Activated CD4-positive, alpha-beta memory T cell treated with anti-CD3 and anti-CD28 coated beads for 36 hours (primary cell): Measurements from ENCODE around the gene TRAPPC8. TPM values are rescaled to one million over a fixed set of nuclear protein-coding genes. Genes with fewer than 3 reads are reported as not detected.
"Not testable (repeated sequence)": the region's sequence is repeated elsewhere in the genome, so short reads cannot be mapped to it uniquely, and the experiment has no call there.

Experiments
- CTCF ChIA-PET: fragments of 350-600 bp; sonication (Branson Sonifier 250); formaldehyde crosslinking; loops from one replicate; lab custom pipeline; 2021; ENCODE audit warnings: antibody characterized with exemption, inconsistent platforms; lab: Charles Lee
- POLR2A ChIA-PET: fragments of 350-600 bp; sonication (Branson Sonifier 250); formaldehyde crosslinking; loops from one replicate; lab custom pipeline; 2021; ENCODE audit warnings: antibody characterized with exemption; lab: Charles Lee
- DNase-seq: peaks from one replicate; pipeline ENCODE4 v3.0.0-alpha.2; 2020
- H3K27ac Mint-ChIP-seq: one replicate; pipeline ENCODE4 v1.8.0; 2021; ENCODE audit warnings: mixed read lengths
- H3K27me3 Mint-ChIP-seq: one replicate; pipeline ENCODE4 v1.8.0; 2021; ENCODE audit warnings: mixed read lengths
- H3K36me3 Mint-ChIP-seq: one replicate; pipeline ENCODE4 v1.8.0; 2021; ENCODE audit warnings: mixed read lengths
- H3K4me1 Mint-ChIP-seq: one replicate; pipeline ENCODE4 v1.8.0; 2021; ENCODE audit warnings: low read depth, mixed read lengths
- H3K4me3 Mint-ChIP-seq: one replicate; pipeline ENCODE4 v1.8.0; 2021; ENCODE audit warnings: mild to moderate bottlenecking, mixed read lengths
- H3K9me3 Mint-ChIP-seq: one replicate; pipeline ENCODE4 v1.8.0; 2021; ENCODE audit warnings: mixed read lengths
- intact Hi-C: fragments of 100-400 bp; cut with micrococcal nuclease; formaldehyde crosslinking; loops from one replicate; pipeline ENCODE4 v1.15.1; 2023
- total RNA-seq, 2 experiments: library from RNA; stranded (reverse); gene quantifications; one replicate each; pipeline ENCODE4 v1.2.3, GENCODE V29; 2021

TRAPPC8 gene
- total RNA-seq, 2 experiments from 2014 or later: 30.4 to 34.2 TPM

- DNase-seq, POLR2A ChIA-PET, H3K4me1 Mint-ChIP-seq, H3K9me3 Mint-ChIP-seq, intact Hi-C loops, H3K36me3 Mint-ChIP-seq, H3K27me3 Mint-ChIP-seq, H3K4me3 Mint-ChIP-seq, H3K27ac Mint-ChIP-seq, CTCF ChIA-PET: not testable (repeated sequence)
These were observed 132.4 kb downstream of the TRAPPC8 start for GRCh38 chr18:31810336-31811130.

DNA sequence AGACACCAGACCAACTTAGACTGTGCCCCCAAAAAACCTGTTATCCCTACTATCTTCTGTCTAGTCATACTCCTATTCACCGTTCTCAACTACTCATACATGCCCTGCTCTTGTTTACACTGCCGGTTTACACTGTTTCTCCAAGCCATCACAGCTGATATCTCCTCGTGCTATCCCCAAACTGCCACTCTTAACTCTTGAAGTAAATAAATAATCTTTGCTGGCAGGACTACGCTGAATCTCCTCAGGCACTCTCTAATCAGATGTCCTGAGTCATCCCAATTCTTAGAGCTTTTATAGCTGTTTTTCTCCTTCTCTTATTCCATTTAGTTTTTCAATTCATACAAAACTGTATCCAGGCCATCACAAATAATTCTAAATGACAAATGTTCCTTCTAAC lies 133.9 kb downstream of the TRAPPC8 start:
- H3K9me3 Mint-ChIP-seq, CTCF ChIA-PET, H3K36me3 Mint-ChIP-seq, H3K27ac Mint-ChIP-seq, intact Hi-C loops, DNase-seq, POLR2A ChIA-PET, H3K4me3 Mint-ChIP-seq, H3K27me3 Mint-ChIP-seq, H3K4me1 Mint-ChIP-seq: not testable (repeated sequence)

DNA sequence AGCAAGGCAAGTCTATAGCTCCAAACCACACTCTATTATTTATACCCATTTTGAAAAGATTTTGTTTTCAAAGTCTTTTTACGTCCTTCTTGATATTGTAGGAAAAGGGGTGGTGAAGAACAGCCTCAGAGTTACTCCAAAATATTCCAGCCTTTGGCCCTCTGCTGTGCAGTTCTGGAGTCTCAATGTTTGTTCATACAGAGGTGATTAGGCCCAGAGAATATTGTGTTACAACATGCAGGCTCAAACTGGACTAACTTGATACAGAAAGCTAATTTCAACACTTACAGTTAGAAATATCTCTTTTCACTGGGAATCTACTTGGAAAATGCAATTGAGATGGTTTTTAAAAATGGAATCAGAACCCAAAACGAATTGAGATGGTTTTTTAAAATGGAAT lies 141.8 kb downstream of the TRAPPC8 start:
- no peak for DNase-seq
- H3K27me3 Mint-ChIP-seq: peaks cover 1% of the 10 kb centered on the region
- H3K9me3 Mint-ChIP-seq: no peaks in the 10 kb centered on the region
- H3K4me3 Mint-ChIP-seq: no peak overlapping the region
- H3K27ac Mint-ChIP-seq: no peak overlapping the region
- H3K36me3 Mint-ChIP-seq: no peaks in the 10 kb centered on the region
- CTCF ChIA-PET: interaction anchor here (1.3 kb wide), 1 partner anchor 19 kb away, joined by 6 read pairs; no protein-coding TSS in a partner anchor
- H3K4me1 Mint-ChIP-seq: no peaks in the 10 kb centered on the region
- POLR2A ChIA-PET: no interaction called here
- intact Hi-C loops: no loop called here

DNA sequence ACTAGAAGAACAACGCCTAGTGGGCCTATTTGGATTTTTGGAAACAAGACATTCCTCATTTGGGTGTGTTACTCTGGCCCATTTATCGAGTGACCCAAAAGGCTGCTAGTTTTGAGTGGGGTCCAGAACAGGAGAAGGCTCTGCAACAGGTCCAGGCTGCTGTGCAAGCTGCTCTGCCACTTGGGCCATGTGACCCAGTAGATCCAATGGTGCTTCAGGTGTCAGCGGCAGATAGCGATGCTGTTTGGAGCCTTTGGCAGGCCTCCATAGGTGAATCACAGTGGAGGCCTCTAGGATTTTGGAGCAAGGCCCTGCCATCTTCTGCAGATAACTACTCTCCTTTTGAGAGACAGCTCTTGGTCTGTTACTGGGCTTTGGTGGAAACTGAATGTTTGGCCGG lies 143.7 kb downstream of the TRAPPC8 start:
- H3K27ac Mint-ChIP-seq, H3K36me3 Mint-ChIP-seq, H3K27me3 Mint-ChIP-seq, POLR2A ChIA-PET, H3K9me3 Mint-ChIP-seq, H3K4me3 Mint-ChIP-seq, H3K4me1 Mint-ChIP-seq, intact Hi-C loops, DNase-seq: not testable (repeated sequence)
- CTCF ChIA-PET: interaction anchor here (0.5 kb wide), 1 partner anchor 50 kb away, joined by 3 read pairs; no protein-coding TSS in a partner anchor

- Mint-ChIP-seq H3K9me3 (no peaks in the 10 kb centered on the region), H3K27ac (no peak overlapping the region), H3K4me1 (no peaks in the 10 kb centered on the region), H3K36me3 (no peaks in the 10 kb centered on the region), H3K4me3 (no peak overlapping the region), H3K27me3 (peaks cover 1% of the 10 kb centered on the region)
- ChIA-PET POLR2A (no interaction called here), CTCF (no interaction called here)
- intact Hi-C loops: no loop called here
- DNase-seq: no peak
These were observed 144.5 kb downstream of the TRAPPC8 start for GRCh38 chr18:31798399-31798798.

- Mint-ChIP-seq H3K9me3 (no peaks in the 10 kb centered on the region), H3K27me3 (peaks cover 1% of the 10 kb centered on the region), H3K36me3 (no peaks in the 10 kb centered on the region), H3K4me3 (no peak overlapping the region), H3K27ac (no peak overlapping the region), H3K4me1 (no peaks in the 10 kb centered on the region)
- CTCF ChIA-PET: no interaction called here
- POLR2A ChIA-PET: no interaction called here
- DNase-seq: no peak
- intact Hi-C loops: no loop called here
These were observed 147.2 kb downstream of the TRAPPC8 start for GRCh38 chr18:31795747-31796146.

GRCh38 chr18:31793531-31793930 lies 149.4 kb downstream of the TRAPPC8 start:
- DNase-seq: no peak
- no peaks in the 10 kb centered on the region for H3K4me1 Mint-ChIP-seq
- H3K27me3 Mint-ChIP-seq: peaks cover 1% of the 10 kb centered on the region
- H3K27ac Mint-ChIP-seq: no peak overlapping the region
- H3K4me3 Mint-ChIP-seq: no peak overlapping the region
- CTCF ChIA-PET: interaction anchor here (0.6 kb wide), 1 partner anchor 365 kb away, joined by 3 read pairs; no protein-coding TSS in a partner anchor
- H3K9me3 Mint-ChIP-seq: no peaks in the 10 kb centered on the region
- intact Hi-C loops: no loop called here
- H3K36me3 Mint-ChIP-seq: no peaks in the 10 kb centered on the region
- POLR2A ChIA-PET: no interaction called here

DNA sequence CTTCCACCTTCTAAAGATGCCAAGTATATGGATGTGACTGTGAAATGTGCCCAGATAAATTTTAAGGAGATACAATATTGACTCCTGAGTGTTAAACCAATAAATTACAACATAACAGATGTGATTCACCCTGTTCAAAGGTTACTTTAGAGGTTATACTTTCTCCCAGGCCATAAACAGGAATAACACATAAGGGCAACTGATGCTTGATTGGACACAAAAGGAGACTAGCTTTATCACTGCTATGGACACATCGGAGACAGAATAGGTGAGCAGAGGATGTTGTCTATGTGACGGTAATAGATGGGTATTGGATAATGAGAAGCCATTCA lies 150.4 kb downstream of the TRAPPC8 start:
- H3K4me3 Mint-ChIP-seq: no peak overlapping the region
- H3K27ac Mint-ChIP-seq: no peak overlapping the region
- ChIA-PET CTCF (no interaction called here), POLR2A (no interaction called here)
- no peaks in the 10 kb centered on the region for H3K36me3 Mint-ChIP-seq
- intact Hi-C loops: no loop called here
- H3K9me3 Mint-ChIP-seq: no peaks in the 10 kb centered on the region
- peaks cover 1% of the 10 kb centered on the region for H3K27me3 Mint-ChIP-seq
- DNase-seq: no peak
- H3K4me1 Mint-ChIP-seq: no peaks in the 10 kb centered on the region

GRCh38 chr18:31791817-31792579 lies 150.9 kb downstream of the TRAPPC8 start:
- Mint-ChIP-seq H3K4me1 (no peaks in the 10 kb centered on the region), H3K27ac (no peak overlapping the region), H3K4me3 (no peak overlapping the region), H3K36me3 (no peaks in the 10 kb centered on the region), H3K27me3 (no peaks in the 10 kb centered on the region), H3K9me3 (no peaks in the 10 kb centered on the region)
- CTCF ChIA-PET: no interaction called here
- DNase-seq: no peak
- POLR2A ChIA-PET: no interaction called here
- intact Hi-C loops: no loop called here

DNA sequence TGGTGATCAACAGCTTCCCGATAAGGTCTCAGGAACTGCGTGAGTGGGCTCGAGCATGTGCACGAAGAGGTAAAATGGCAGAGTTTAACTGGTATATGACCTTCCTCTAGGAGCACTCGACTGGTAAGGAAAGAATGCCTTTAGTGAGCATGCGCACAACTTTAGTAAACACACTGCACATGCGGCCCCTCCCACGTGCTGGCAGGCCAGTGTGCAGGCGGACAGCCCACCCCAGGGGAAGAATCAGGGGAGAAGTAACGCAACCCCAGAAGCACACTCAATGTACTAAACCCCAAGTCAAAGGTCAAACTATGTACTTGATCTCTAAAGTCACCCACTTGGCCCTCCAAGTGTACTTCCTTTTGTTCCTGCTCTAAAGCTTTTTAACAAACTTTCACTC lies 153.5 kb downstream of the TRAPPC8 start:
- no peak overlapping the region for H3K4me3 Mint-ChIP-seq
- intact Hi-C loops: no loop called here
- H3K36me3 Mint-ChIP-seq: no peaks in the 10 kb centered on the region
- POLR2A ChIA-PET: no interaction called here
- CTCF ChIA-PET: no interaction called here
- H3K27ac Mint-ChIP-seq: no peak overlapping the region
- no peaks in the 10 kb centered on the region for H3K4me1 Mint-ChIP-seq
- peaks cover 2% of the 10 kb centered on the region for H3K27me3 Mint-ChIP-seq
- H3K9me3 Mint-ChIP-seq: no peaks in the 10 kb centered on the region
- no peak for DNase-seq

DNA sequence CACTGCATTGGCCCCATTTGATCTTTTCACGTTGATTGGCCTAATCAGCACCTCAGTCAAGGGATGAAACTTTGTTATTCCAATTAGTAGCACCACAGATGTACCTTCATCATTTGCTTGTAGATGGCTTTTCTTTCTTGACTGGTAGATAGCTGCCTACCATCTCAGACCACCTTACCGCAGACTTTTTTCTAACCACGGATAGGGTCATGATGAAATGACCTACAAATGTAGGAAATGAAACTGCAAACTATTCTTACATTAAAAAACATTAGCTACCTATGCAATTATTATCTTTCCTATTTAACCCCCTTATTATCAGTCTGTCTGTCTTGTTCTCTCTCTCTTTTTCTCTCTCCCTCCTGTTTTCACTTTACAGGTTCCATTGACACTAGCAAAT lies 159.9 kb downstream of the TRAPPC8 start:
- H3K4me1 Mint-ChIP-seq: no peaks in the 10 kb centered on the region
- H3K4me3 Mint-ChIP-seq: no peak overlapping the region
- no peak for DNase-seq
- peaks cover 23% of the 10 kb centered on the region for H3K9me3 Mint-ChIP-seq
- CTCF ChIA-PET: no interaction called here
- POLR2A ChIA-PET: no interaction called here
- H3K27me3 Mint-ChIP-seq: peaks cover 2% of the 10 kb centered on the region
- intact Hi-C loops: no loop called here
- H3K27ac Mint-ChIP-seq: no peak overlapping the region
- H3K36me3 Mint-ChIP-seq: peaks cover 4% of the 10 kb centered on the region
